HUES64 (cell line): ENCODE results near the gene BRINP3.

ENCODE experiments used
- H3K27ac ChIP-seq: 2 replicates; pipeline ENCODE4 v1.7.0; 2013; ENCODE audit warnings: low read depth, low read length, inconsistent platforms
- H3K27me3 ChIP-seq: 2 replicates; pipeline ENCODE4 v1.6.1; 2013; ENCODE audit warnings: mild to moderate bottlenecking, low read length; ENCODE audit not compliant: insufficient read depth
- H3K36me3 ChIP-seq: 2 replicates; pipeline ENCODE4 v1.6.1; 2013; ENCODE audit warnings: mild to moderate bottlenecking, low read length; ENCODE audit not compliant: insufficient read depth
- H3K4me1 ChIP-seq: 2 replicates; pipeline ENCODE4 v1.6.1; 2013; ENCODE audit warnings: mild to moderate bottlenecking, low read length, moderate library complexity; ENCODE audit not compliant: insufficient read depth
- H3K4me3 ChIP-seq: 2 replicates; pipeline ENCODE4 v1.5.1; 2013; ENCODE audit warnings: mild to moderate bottlenecking, low read length, moderate library complexity
- H3K9ac ChIP-seq: 2 replicates; pipeline ENCODE4 v1.6.1; 2013; ENCODE audit warnings: mild to moderate bottlenecking, low read depth, low read length
- H3K9me3 ChIP-seq: 2 replicates; pipeline ENCODE4 v1.6.1; 2013; ENCODE audit warnings: low read depth, low read length; ENCODE audit not compliant: insufficient read depth
- WGBS: fragments of 150-250, 120-280 bp; methylation state at CpG from one replicate; pipeline ENCODE4 v1.1.7; 2013; ENCODE audit warnings: missing lambda C conversion rate; 5-methylcytosine and 5-hydroxymethylcytosine counted together

BRINP3 gene

DNA sequence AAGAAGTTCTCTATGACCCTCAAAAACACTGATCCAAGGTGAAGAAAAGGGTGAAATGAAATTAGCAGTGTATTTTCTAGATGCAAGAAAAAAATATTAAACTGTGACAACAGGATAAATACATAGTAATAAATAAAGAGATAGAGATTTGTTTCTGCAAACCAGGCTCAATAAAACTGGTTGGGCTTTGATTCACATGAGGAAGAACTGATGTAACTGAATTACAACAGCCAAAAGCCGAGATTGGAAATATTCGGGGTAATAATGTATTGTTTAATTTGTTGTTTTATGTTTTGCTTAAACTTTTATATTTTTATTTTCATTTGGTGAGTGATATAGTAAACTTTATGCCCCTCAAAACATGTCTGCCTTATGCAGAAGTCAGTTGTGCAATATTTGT lies 285.0 kb downstream of the BRINP3 start:
- Histone ChIP-seq H3K27me3 (no peaks in the 10 kb centered on the region), H3K9me3 (no peaks in the 10 kb centered on the region), H3K36me3 (no peaks in the 10 kb centered on the region), H3K4me3 (no peak overlapping the region), H3K9ac (no peak overlapping the region), H3K4me1 (no peaks in the 10 kb centered on the region; the same call in 1 of the 2 replicates), H3K27ac (no peak overlapping the region)
- 100% methylated on average over 2 of the region's 2 CpGs for WGBS

- no peak overlapping the region for H3K4me3 ChIP-seq
- no peak overlapping the region for H3K9ac ChIP-seq
- H3K4me1 ChIP-seq: no peaks in the 10 kb centered on the region
- H3K36me3 ChIP-seq: no peaks in the 10 kb centered on the region
- no peaks in the 10 kb centered on the region for H3K9me3 ChIP-seq
- WGBS: no CpG with 5 or more reads among the region's 1 CpG
- H3K27me3 ChIP-seq: no peaks in the 10 kb centered on the region
- no peak overlapping the region for H3K27ac ChIP-seq
Measured at GRCh38 chr1:190183588-190183987, 294.1 kb downstream of the BRINP3 start.

DNA sequence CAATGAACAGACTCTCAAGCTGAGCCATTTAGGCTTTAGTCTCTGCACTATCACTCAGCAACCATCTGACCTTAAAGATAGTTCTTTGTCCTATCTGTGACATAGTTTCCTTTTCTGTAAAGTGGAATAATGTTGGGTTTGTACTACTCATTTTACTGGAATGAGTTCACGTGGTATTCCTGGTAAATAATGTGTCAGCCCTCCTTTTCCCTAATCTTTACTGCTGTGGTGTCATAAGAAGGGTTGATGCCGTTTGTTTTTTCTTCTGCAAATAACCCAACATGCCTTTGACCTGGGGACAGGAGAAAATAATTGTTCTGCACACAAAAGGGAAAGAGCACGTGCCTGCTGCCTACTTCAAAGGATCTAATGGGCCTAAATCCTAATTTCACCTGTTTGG lies 297.8 kb downstream of the BRINP3 start:
- no peak overlapping the region for H3K9ac ChIP-seq
- no peaks in the 10 kb centered on the region for H3K36me3 ChIP-seq
- no peak overlapping the region for H3K27ac ChIP-seq
- WGBS: 69% methylated on average over 2 of the region's 3 CpGs
- no peaks in the 10 kb centered on the region for H3K9me3 ChIP-seq
- no peaks in the 10 kb centered on the region for H3K4me1 ChIP-seq
- H3K27me3 ChIP-seq: no peaks in the 10 kb centered on the region
- no peak overlapping the region for H3K4me3 ChIP-seq

- H3K4me3 ChIP-seq: no peak overlapping the region
- H3K9ac ChIP-seq: no peak overlapping the region
- H3K4me1 ChIP-seq: no peaks in the 10 kb centered on the region
- H3K9me3 ChIP-seq: no peaks in the 10 kb centered on the region
- WGBS: 87% methylated on average over 2 of the region's 2 CpGs
- H3K27ac ChIP-seq: no peak overlapping the region
- H3K27me3 ChIP-seq: no peaks in the 10 kb centered on the region
- H3K36me3 ChIP-seq: no peaks in the 10 kb centered on the region
Measured at GRCh38 chr1:190178827-190179226, 298.8 kb downstream of the BRINP3 start.

- H3K9me3 ChIP-seq: no peaks in the 10 kb centered on the region
Measured at GRCh38 chr1:190177555-190177954, 300.1 kb downstream of the BRINP3 start.

DNA sequence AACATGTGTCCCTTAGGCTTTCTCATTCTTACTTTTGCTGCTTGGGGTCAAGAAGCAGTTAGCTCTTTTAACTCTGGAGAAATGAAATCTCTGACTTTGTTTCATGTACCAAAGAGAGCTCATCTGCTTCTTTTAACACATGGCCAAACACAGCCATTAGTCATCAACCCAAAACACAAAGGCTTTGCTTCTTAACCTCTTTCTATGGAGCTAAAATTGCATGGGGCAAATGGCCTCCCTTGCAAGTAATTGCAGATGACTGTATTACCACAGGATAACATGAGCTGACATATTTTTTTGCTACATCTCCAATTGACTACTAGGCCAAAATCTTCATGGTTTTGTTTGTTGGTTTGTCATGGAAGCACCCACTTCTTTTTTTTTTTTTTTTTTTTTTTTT lies 300.9 kb downstream of the BRINP3 start:
- no peaks in the 10 kb centered on the region for H3K27me3 ChIP-seq
- H3K27ac ChIP-seq: no peak overlapping the region
- H3K36me3 ChIP-seq: no peaks in the 10 kb centered on the region
- no peaks in the 10 kb centered on the region for H3K9me3 ChIP-seq
- H3K9ac ChIP-seq: no peak overlapping the region
- H3K4me1 ChIP-seq: no peaks in the 10 kb centered on the region
- no peak overlapping the region for H3K4me3 ChIP-seq

More at GRCh38 chr1:190177555-190177954, 300.1 kb downstream of the BRINP3 start:
- WGBS: 93% methylated on average over 2 of the region's 2 CpGs
- no peaks in the 10 kb centered on the region for H3K36me3 ChIP-seq
- no peaks in the 10 kb centered on the region for H3K4me1 ChIP-seq
- H3K27me3 ChIP-seq: no peaks in the 10 kb centered on the region
- H3K4me3 ChIP-seq: no peak overlapping the region
- no peak overlapping the region for H3K9ac ChIP-seq
- no peak overlapping the region for H3K27ac ChIP-seq

GRCh38 chr1:190175320-190175719 lies 302.3 kb downstream of the BRINP3 start:
- no peaks in the 10 kb centered on the region for H3K27me3 ChIP-seq
- no peak overlapping the region for H3K9ac ChIP-seq
- no peaks in the 10 kb centered on the region for H3K9me3 ChIP-seq
- H3K4me3 ChIP-seq: no peak overlapping the region
- H3K36me3 ChIP-seq: no peaks in the 10 kb centered on the region
- WGBS: no CpG with 5 or more reads among the region's 3 CpGs
- no peaks in the 10 kb centered on the region for H3K4me1 ChIP-seq
- H3K27ac ChIP-seq: no peak overlapping the region

DNA sequence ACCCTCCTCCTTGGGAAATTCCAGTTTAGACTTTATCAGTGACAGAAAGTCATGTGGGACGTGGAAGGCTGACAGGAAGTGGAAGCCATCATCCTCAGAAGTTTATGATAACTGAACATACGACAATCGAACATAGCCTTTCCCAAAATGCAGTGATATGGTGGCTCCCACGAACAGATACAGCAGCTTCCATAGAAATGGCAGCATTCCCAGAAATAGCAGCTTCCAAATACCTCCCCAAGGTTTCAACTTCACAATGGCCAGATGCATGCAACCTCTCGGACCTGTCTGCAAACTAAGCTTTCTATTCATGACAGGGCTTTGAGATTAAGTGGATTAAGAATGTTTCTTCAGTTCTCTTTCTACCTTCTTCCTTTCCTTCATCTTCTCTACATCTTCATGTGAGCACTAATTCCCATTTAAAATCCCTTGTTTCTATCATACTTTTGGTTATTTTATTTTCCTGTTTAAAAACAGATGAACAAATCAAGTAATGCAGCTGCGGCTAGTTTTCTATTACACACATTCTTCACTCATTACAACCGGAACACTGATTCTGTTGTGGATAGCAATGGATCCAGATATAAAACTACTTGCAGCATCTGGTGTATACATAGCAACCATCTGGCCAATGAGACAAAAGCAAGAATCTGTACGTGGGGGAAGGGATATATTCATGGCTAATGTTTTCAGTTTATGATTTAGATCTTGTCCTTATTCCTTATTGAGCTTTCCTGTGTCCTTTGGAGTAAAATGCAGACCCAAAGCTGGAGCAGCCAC lies 304.8 kb downstream of the BRINP3 start:
- no peak overlapping the region for H3K4me3 ChIP-seq

GRCh38 chr1:190170321-190170720 lies 307.3 kb downstream of the BRINP3 start:
- H3K27ac ChIP-seq: no peak overlapping the region
- no CpG with 5 or more reads among the region's 3 CpGs for WGBS
- H3K36me3 ChIP-seq: no peaks in the 10 kb centered on the region
- H3K9ac ChIP-seq: no peak overlapping the region
- no peaks in the 10 kb centered on the region for H3K9me3 ChIP-seq
- H3K4me1 ChIP-seq: no peaks in the 10 kb centered on the region
- H3K4me3 ChIP-seq: no peak overlapping the region
- H3K27me3 ChIP-seq: no peaks in the 10 kb centered on the region

More for the DNA sequence above, 304.8 kb downstream of the BRINP3 start:
- no peaks in the 10 kb centered on the region for H3K9me3 ChIP-seq
- WGBS: 92% methylated on average over 8 of the region's 8 CpGs
- H3K4me1 ChIP-seq: no peaks in the 10 kb centered on the region
- no peak overlapping the region for H3K27ac ChIP-seq
- no peaks in the 10 kb centered on the region for H3K27me3 ChIP-seq
- H3K36me3 ChIP-seq: no peaks in the 10 kb centered on the region
- no peak overlapping the region for H3K9ac ChIP-seq

DNA sequence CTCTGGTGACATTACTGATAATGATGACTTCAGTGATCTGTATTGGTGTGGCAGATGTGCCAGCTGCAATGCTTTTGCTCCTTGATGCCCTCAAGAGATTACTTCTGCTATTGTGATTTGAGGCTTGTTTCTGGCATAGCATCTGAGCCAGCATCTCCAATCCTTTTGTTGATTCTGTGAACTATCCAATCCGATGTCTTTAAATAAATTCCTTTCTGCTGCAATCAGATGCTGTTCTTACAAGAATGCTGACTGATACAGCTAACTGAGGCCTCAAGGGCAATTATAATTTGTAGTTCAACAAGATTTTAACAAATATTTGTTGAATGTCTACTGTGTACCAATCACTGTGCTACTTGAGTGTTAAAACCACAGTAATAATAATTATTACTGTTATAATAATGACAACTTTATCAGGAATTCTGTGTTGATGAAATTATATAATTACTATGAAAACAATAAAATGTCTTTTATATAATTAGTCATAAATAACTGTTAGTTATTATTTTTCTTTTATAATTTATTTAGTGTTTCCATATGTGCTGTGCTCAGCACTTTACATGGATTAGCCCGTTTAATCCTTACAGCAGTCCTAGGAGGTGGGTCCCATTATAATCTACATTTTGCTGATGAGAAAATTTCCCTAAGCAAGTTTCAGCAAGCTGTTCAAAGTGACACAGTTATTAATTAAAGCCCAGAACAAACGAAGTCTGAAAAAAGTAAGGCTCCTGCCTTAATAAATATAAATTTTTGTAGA lies 308.2 kb downstream of the BRINP3 start:
- Histone ChIP-seq H3K9ac (no peak overlapping the region), H3K27ac (no peak overlapping the region), H3K4me1 (no peaks in the 10 kb centered on the region), H3K9me3 (no peaks in the 10 kb centered on the region), H3K36me3 (no peaks in the 10 kb centered on the region), H3K4me3 (no peak overlapping the region), H3K27me3 (no peaks in the 10 kb centered on the region)
- 96% methylated on average over 2 of the region's 3 CpGs for WGBS

DNA sequence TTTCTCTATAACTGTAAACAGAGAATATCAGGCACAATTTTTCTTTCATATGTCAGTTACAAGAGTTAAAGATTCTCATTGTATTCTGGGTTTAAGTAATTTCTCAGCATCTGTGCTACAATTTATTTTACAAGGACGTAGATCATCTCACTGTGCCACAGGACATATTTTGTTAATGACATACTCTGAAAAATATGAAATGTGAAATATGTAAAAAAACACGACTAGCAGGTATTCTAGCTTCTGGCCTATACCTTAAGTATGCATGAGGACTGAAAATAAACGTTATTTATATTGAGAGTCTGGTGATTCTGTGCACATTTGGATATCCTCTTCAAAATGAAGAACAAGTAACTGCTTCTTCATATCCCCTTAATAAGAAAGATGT lies 308.8 kb downstream of the BRINP3 start:
- H3K4me3 ChIP-seq: no peak overlapping the region
- 80% methylated on average over 3 of the region's 3 CpGs for WGBS
- H3K9ac ChIP-seq: no peak overlapping the region
- H3K36me3 ChIP-seq: no peaks in the 10 kb centered on the region
- H3K9me3 ChIP-seq: no peaks in the 10 kb centered on the region
- H3K4me1 ChIP-seq: no peaks in the 10 kb centered on the region
- H3K27ac ChIP-seq: no peak overlapping the region
- H3K27me3 ChIP-seq: no peaks in the 10 kb centered on the region
